Measurements from ENCODE around the gene SBNO2.

The SBNO2 gene

GRCh38 chr19:1076951-1077350 is 97.1 kb downstream of the SBNO2 start:
- in situ Hi-C loops (cut with HindIII; ENCODE audit: low sequenced_read_pairs): no loop called here

DNA sequence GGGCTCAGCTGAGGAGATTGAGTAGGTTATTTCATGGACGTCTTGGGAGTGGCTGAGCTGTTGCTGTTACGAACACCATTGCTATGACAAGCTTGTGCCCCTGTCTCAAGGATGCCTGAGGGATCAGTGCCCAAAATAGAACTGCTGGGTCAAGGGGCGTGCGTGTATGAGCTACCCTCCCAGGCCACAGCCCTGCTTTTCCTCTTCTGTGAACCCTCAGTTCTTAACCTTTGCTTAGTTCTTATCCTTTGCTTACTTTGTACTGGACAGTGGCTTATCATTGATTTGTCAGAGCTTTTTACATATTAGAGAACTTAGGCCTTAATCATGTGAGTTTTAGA is 98.1 kb downstream of the SBNO2 start:
- in situ Hi-C loops (cut with HindIII; ENCODE audit: low sequenced_read_pairs): no loop called here

DNA sequence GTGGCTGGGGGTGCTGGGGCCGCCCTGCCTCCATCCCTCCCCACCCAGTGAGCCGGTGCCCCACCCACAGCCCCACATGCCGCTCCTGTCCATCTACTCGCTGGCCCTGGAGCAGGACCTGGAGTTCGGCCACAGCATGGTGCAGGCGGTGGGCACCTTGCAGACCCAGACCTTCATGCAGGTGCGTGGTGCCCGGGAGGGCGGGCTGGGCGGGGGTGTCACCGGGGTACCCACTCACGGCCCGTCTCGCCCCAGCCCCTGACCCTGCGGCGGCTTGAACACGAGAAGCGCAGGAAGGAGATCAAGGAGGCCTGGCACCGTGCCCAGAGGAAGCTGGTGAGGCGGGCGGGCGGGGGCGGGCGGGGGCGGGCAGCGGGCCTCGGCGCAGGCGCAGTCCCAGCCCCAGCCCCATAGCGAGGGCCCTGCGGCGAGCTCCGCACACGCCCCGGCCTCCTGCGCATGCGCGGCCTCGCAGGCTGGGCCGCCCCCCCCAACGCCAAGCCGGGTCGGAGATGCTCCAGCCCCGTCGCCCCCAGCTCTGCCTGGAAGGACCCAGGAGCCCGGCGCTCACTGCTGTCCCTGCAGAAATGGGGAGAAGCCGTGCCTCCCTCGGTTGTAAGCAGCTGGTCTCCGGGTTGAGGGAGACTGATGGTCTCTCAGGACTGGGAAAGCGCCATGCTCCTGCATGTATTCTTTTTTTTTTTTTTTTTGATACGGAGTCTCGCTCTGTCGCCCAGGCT is 99.4 kb downstream of the SBNO2 start:
- in situ Hi-C loops (cut with HindIII; ENCODE audit: low sequenced_read_pairs): no loop called here

DNA sequence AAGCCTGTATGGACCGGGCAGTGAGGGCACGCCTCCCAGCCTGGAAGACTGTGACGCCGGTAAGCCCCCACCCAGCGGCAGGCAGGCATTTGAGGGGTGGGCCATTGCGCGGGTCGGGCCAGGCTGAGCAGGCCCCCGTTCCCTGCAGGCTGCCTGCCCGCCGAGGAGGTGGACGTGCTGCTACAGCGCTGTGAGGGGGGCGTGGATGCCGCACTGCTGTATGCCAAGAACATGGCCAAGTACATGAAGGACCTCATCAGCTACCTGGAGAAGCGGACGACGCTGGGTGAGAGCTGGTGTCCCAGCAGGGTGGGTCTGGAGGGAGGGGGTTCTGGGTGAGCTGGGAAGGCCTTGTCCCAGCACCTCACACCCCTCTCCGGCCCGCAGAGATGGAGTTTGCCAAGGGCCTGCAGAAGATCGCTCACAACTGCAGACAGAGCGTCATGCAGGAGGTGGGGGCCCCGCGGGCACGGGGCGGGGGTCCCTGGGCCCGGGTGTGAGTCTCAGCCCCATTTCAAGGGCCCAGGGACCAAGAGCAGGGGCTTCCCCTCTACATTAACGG is 100.0 kb downstream of the SBNO2 start:
- in situ Hi-C loops (cut with HindIII; ENCODE audit: low sequenced_read_pairs): no loop called here

DNA sequence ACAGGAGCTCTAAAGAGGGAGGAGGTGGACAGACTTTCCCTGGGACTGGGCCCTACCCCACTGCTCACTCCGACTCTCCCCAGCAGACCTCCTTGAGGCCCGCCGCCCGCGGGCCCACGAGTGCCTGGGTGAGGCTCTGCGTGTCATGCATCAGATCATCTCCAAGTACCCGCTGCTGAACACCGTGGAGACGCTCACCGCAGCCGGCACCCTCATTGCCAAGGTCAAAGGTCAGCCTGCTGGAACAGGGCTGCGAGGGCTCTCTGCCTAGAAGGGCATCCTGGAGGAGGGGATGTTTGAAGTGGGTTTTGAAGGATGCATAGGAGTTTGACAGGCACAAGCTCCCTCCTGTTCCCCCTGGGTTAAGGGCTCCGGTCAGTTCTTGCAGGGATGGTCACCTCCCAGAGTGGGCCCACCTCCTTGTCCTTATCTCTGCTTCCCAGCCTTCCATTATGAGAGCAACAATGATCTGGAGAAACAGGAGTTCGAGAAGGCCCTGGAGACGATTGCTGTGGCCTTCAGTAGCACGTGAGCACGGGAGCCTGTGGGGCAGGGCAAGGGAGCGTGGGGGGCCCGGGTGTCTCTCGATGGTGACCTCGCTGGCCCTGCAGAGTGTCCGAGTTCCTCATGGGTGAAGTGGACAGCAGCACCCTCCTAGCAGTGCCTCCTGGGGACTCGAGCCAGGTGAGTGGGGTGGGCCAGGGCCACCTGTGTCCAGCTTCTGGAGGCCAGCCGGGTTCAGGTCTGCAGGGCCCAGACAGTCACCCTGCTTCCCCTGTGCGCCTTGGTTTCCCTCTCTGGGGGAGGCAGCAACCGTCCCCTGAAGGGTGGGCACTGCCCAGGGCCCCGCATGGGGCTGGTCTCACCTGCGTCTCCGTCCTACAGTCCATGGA is 100.8 kb downstream of the SBNO2 start:
- in situ Hi-C loops (cut with HindIII; ENCODE audit: low sequenced_read_pairs): no loop called here

- in situ Hi-C loops (cut with HindIII; ENCODE audit: low sequenced_read_pairs): no loop called here
Observed at GRCh38 chr19:1072371-1073015, 101.6 kb downstream of the SBNO2 start.

DNA sequence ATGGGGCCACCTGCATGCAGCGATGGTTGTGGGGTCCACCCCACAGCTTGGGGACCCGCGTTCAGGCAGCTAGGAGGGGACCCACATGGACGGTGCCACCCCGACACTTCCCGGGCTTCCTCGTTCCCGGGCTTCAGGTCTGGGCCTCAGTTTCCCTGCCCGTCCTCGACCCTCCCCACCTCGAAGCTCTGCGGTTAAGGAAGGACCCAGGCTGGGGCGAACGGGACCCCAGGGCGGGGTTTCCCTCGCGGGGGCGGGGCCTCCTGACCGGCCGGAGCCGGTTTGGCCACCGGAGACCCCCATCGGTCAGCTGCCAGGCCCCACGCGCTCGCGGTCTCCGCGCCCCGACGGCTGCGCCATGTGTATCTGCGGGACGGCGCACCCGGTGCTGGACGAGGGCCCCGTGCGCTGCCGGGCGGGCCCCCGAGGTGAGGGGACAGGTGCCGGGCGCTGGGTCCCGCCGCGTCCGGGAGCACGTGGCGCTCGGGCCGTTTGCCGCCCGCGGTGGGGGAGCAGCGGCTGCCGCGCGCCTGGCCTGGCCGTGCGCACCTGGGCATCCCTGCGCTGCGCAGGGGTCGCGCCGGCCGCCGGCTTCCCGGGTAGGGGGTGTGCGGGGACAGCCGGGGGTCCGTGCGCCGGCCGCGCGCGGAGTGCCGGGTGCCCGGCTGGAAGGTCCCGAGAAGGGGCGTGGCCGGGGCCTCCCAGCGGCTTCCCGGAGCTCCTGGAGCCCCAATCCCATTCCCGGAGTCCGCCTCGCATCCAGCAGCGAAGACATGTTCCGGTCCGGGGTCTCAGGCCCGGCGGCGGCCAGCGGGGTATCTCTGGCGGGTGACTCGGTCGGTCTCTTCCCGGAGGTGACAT is 102.9 kb downstream of the SBNO2 start:
- in situ Hi-C loops (cut with HindIII; ENCODE audit: low sequenced_read_pairs): no loop called here

DNA sequence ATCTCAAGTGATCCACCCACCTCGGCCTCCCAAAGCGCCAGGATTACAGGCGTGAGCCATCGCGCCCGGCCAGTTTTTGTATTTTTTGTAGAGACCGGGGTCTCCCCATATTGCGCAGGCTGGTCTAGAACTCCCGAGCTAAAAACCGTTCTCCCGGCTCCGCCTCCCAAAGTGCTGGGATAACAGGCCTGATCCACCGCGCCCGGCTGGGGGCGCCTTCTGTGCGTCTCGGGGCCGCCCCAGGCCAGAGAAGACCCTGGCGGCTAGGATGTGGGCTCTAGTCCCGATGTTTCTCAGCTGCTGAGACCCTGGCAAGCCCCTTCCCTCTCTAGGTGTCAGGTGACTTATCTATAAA is 103.5 kb downstream of the SBNO2 start:
- in situ Hi-C loops (cut with HindIII; ENCODE audit: low sequenced_read_pairs): no loop called here

- in situ Hi-C loops (cut with HindIII; ENCODE audit: low sequenced_read_pairs): no loop called here
Observed at GRCh38 chr19:1069009-1069779, 104.9 kb downstream of the SBNO2 start.

- in situ Hi-C loops (cut with HindIII; ENCODE audit: low sequenced_read_pairs): no loop called here
Observed at GRCh38 chr19:1068009-1069001, 105.8 kb downstream of the SBNO2 start.

DNA sequence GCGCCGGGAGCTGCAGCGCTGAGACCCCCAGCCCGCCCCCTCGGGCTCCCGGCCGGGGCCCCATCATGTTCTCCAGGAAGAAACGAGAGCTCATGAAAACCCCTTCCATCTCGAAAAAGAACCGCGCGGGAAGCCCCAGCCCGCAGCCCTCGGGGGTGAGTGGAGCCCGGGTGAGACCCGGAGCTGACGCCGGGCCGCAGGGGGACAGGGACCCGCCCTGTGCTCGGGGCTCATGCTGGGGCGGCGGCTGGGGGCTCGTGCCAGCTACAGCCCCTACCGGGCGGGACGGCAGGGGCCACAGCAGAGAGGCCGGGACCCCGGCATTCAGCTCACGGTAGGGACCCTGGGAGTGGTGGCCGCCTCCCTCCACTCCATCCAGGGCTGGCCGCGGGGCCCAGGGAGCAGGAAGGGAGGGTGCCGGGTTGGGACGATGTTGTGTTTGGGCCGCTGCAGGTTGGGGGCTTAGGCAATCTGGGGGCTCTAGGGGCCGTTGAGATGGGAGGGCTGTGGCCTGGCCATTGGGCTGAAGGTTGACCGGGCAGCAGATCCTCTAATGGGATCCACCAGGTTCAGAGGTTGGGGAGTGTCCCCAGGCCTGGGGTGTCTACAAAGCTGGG is 106.6 kb downstream of the SBNO2 start:
- in situ Hi-C loops (cut with HindIII; ENCODE audit: low sequenced_read_pairs): no loop called here

DNA sequence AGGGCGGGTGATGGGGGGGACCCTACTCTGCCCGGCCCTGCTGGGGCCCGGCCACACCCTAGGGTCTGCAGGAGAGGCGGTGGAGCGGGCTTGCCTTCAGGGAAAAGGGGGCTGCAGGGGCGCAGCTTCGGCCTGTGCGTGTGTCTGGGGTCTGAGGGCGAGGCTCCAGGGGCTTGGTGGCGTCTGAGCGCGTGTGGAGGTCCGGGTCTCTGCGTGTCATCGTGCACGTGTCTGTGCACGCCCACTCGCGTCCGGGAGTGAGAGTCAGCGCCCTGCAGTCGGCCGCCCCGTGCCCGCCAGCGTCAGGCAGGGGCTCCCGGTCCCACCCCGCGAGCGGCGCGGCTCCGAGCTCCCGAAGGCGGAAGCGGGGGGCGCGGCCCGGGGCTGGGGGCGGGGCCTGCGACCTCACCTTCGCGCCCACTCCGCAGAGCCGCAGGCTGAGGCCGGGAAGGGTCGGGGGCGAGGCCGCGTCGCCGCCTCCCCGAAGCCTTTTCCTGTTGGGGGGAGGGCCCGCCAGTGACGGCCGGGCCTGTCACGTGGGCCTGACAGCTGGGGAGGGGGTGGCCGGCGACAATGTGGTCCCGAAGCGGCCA is 107.2 kb downstream of the SBNO2 start, which contains the start of gene ARHGAP45:
Gene ARHGAP45 (plus strand): TSS at position 420 of the 593 bp plus-strand sequence. CDS start 239 bp downstream, outside the sequence.
- in situ Hi-C loops (cut with HindIII; ENCODE audit: low sequenced_read_pairs): no loop called here

GRCh38 chr19:1066251-1066747 is 107.8 kb downstream of the SBNO2 start:
- in situ Hi-C loops (cut with HindIII; ENCODE audit: low sequenced_read_pairs): no loop called here

DNA sequence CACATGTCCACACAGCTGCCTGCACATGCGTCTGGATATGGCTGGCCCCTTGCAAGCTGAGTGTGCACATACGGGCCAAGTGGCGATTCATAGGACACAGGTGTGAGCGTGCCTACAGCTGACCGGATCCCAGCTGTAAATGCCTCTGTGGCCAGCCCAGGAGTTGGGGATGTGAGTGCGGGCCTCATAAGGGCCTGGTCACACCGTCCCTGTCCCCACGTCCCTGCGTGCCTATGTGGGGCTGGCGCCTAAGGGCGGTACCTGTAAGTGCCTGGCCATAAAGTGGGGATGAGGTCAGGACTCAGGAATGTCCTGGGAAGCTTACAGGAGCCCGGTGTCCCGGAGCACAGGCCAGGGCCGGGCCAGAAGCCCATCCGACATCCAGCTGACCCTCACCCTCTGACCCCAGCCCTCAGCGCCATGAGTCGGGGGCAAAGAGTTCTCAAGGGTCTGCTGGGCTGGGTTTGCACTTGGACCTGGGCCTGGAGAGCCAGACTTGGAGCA is 108.4 kb downstream of the SBNO2 start:
- in situ Hi-C loops (cut with HindIII; ENCODE audit: low sequenced_read_pairs): no loop called here

GRCh38 chr19:1064661-1065605 is 109.1 kb downstream of the SBNO2 start:
- in situ Hi-C loops (cut with HindIII; ENCODE audit: low sequenced_read_pairs): no loop called here
